SKM-1 treated with dmso at 0.1 percent for 144 hours (cell line): ENCODE results near the gene CYTH1.

Source experiments
- DNase-seq: peaks from one replicate; lab custom pipeline; 2025; ENCODE audit not compliant: unreplicated experiment; lab: John Stamatoyannopoulos, UW

The CYTH1 gene

GRCh38 chr17:78628547-78629435 is 153.3 kb downstream of the CYTH1 start:
- no peak for DNase-seq

- no peak for DNase-seq
Observed at GRCh38 chr17:78624324-78625151, 157.5 kb downstream of the CYTH1 start.
